ENCODE measurements around the gene NAV3. TPM values are rescaled to one million over a fixed set of nuclear protein-coding genes. Genes with fewer than 3 reads are reported as not detected.

The NAV3 gene
- total and polyA plus RNA-seq, 2 of the 4 experiments (the other 2 are of a cell fraction): 25.5 to 106 TPM

DNA sequence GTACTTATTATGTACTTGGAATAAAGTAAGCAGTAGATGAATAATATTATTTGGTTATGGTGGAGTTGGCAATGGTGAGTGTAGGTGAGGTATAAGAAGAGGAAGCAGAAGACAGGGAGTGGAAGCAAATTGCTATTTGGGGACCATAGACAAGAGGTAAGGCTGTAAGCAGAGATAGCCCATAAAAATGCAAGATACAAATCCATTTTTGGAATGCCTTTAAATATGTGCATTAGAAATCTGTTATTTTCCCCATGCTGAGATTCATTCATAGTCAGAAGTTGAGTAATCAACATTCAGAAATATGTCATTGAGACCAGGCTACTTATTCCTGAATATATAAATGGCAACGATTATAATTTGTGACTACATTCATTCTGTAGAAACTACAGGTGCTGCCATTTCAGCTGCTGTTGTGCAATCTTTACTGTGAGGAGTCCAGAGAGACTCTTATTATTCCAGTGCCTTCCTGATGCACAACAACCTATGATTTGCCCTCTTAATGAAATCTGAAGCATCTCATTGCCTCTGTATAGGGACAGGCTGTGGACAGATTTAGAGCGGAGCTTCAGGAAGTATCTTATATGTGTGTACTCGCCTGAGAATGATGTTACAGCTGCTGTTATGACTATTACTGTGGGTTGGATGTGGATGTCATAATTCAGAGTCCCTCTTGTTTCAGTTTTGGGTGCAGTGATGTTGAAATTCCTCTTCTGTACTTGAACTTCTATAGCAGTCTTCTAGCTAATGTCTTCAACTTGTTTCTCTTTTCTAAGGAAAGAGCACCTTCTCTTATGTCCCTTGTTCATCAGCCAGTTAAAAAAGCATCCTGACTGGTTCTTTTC lies 173.8 kb downstream of the NAV3 start:
- H2BK5ac ChIP-seq (ENCODE audit: low read depth, low read length, poor library complexity, severe bottlenecking): no peak overlapping the region
- no peak overlapping the region for H2BK15ac ChIP-seq (ENCODE audit: low read depth, low read length)
- H3K4me1 ChIP-seq (ENCODE audit: control insufficient read depth, insufficient read depth, low read length): no peaks in the 10 kb centered on the region
- no peak overlapping the region for H4K5ac ChIP-seq (ENCODE audit: low read depth, low read length)
- H3K4me2 ChIP-seq (ENCODE audit: low read depth, low read length): no peak overlapping the region
- H3K18ac ChIP-seq (ENCODE audit: low read depth, low read length): no peak overlapping the region
- H3K79me1 ChIP-seq (ENCODE audit: low read depth in 1 of 2, low read length in 2 of 2): peaks cover 25 to 55% of the 10 kb centered on the region in 2 experiments
- H3K9me3 ChIP-seq (ENCODE audit: control insufficient read depth, insufficient read depth, low read length): no peaks in the 10 kb centered on the region
- POLR2A ChIA-PET (ENCODE audit: unreplicated experiment): interaction anchor here (0.9 kb wide), 1 partner anchor 116 kb away, joined by 7 read pairs; no protein-coding TSS in a partner anchor
- no peak overlapping the region for H4K8ac ChIP-seq (ENCODE audit: low read depth in 2 of 2, low read length in 2 of 2)
- H2AK5ac ChIP-seq (ENCODE audit: low read depth, low read length): no peak overlapping the region
- dilution Hi-C loops (cut with HindIII; ENCODE audit: low sequenced_read_pairs, unreplicated experiment) (no loop called here), intact Hi-C loops (cut with micrococcal nuclease) (loop anchor here (5.0 kb wide), 2 partner anchors 93 to 578 kb away; no protein-coding TSS in a partner anchor), in situ Hi-C loops (cut with MboI; ENCODE audit: low sequenced_read_pairs) (loop anchor here (10.0 kb wide), 1 partner anchor 110 kb away; no protein-coding TSS in a partner anchor)
- TF ChIP-seq MAFK (IDR thresholded peaks at IDR 0.05; ENCODE audit: low read depth, low read length) (no peak), CEBPB (IDR thresholded peaks at IDR 0.05; ENCODE audit: low read depth, low read length) (peak; percentile 74)
- no peak overlapping the region for H4K91ac ChIP-seq (ENCODE audit: insufficient read depth, low read depth, low read length)
- BruUV-seq (replicated peaks): no TSS peak
- no peak overlapping the region for H2BK20ac ChIP-seq (ENCODE audit: low read depth, low read length)
- H3K4ac ChIP-seq (ENCODE audit: low read depth, low read length): no peak overlapping the region
- no peak overlapping the region for H2BK120ac ChIP-seq (ENCODE audit: low read depth, low read length)
- no peaks in the 10 kb centered on the region for H3K27me3 ChIP-seq (ENCODE audit: control insufficient read depth, insufficient read depth, low read length)
- H3K56ac ChIP-seq (ENCODE audit: extremely low read depth, insufficient read depth, low read length): no peak overlapping the region
- whole genome bisulfite sequencing, 2 experiments (ENCODE audit: extremely low coverage in 2 of 2, insufficient read length in 1 of 2): no CpG with 5 or more reads among the region's 3 CpGs
- H3K9ac ChIP-seq (ENCODE audit: low read depth, low read length): no peak overlapping the region
- no peak overlapping the region for H3K14ac ChIP-seq (replicated peaks; ENCODE audit: low read depth, low read length)
- ATAC-seq (ENCODE audit: low read depth) (no peak), DNase-seq (no peak)
- peaks cover 12% of the 10 kb centered on the region; the same call in 1 of the 2 replicates for H4K20me1 ChIP-seq (ENCODE audit: insufficient read depth, low read length)
- H3K9me1 ChIP-seq (ENCODE audit: insufficient read depth, low read length): peaks cover 16% of the 10 kb centered on the region; the same call in 1 of the 2 replicates
- no peak overlapping the region for H3K4me3 ChIP-seq (ENCODE audit: insufficient read depth, low read depth, low read length)
- CTCF ChIA-PET: no interaction called here
- H3K36me3 ChIP-seq (ENCODE audit: control insufficient read depth, insufficient read depth, low read length): peaks cover 7% of the 10 kb centered on the region
- H2AFZ ChIP-seq (replicated peaks; ENCODE audit: low read length, poor library complexity): no peak overlapping the region
- no peak overlapping the region for H2AK9ac ChIP-seq (replicated peaks; ENCODE audit: low read depth, low read length, poor library complexity)
- no peak overlapping the region for H3K23ac ChIP-seq (ENCODE audit: low read depth, low read length)
- no peak overlapping the region for H3K27ac ChIP-seq (ENCODE audit: insufficient read depth, low read length)

All from IMR-90 (cell line).